GM19467 (cell line): ENCODE data around the gene RRP36.

Experiments used
- ATAC-seq: cut with Tn5 transposase; IDR thresholded peaks from one replicate; pipeline ENCODE4 v1.9.1; 2021; ENCODE audit warnings: mild to moderate bottlenecking, moderate library complexity; ENCODE audit not compliant: unreplicated experiment

RRP36 gene

GRCh38 chr6:43060755-43061633, 39.6 kb downstream of the RRP36 start:
- ATAC-seq, result no peak

GRCh38 chr6:43061861-43062260, 40.4 kb downstream of the RRP36 start:
- ATAC-seq, result no peak

- ATAC-seq, result no peak
These were observed 41.4 kb downstream of the RRP36 start for GRCh38 chr6:43062818-43063217.

GRCh38 chr6:43070028-43070632, 48.7 kb downstream of the RRP36 start:
- ATAC-seq, result no peak

GRCh38 chr6:43074847-43075669, 53.6 kb downstream of the RRP36 start:
- ATAC-seq, result no peak

- ATAC-seq, result no peak
These were observed 54.4 kb downstream of the RRP36 start, which contains the start of gene PTK7 for GRCh38 chr6:43075670-43076463. PTK7 (plus strand) TSS chr6:43076314; CDS start chr6:43076489, 175 bp downstream.

GRCh38 chr6:43076464-43077332, 55.3 kb downstream of the RRP36 start:
- ATAC-seq, result no peak

GRCh38 chr6:43077333-43077809, 55.9 kb downstream of the RRP36 start:
- ATAC-seq, result no peak

GRCh38 chr6:43077981-43078511, 56.6 kb downstream of the RRP36 start:
- ATAC-seq, result no peak

GRCh38 chr6:43078691-43079090, 57.3 kb downstream of the RRP36 start:
- no peak for ATAC-seq
